Measurements from ENCODE around the gene KIF1C. TPM values are rescaled to one million over a fixed set of nuclear protein-coding genes. Genes with fewer than 3 reads are reported as not detected.

Gene KIF1C
- total RNA-seq, 1 donor from 2014 or later, result 62.3 TPM

GRCh38 chr17:4973256-4974114 lies 24.3 kb upstream of the KIF1C start:
- Mint-ChIP-seq H3K9me3 (no peaks in the 10 kb centered on the region), H3K27me3 (no peaks in the 10 kb centered on the region), H3K36me3 (ENCODE audit: low read depth) (peaks cover 64% of the 10 kb centered on the region), H3K4me3 (no peak overlapping the region), H3K27ac (peak overlapping the region; percentile 18), H3K4me1 (peaks cover 3% of the 10 kb centered on the region)
- intact Hi-C loops (cut with micrococcal nuclease), result no loop called here
- no peak for DNase-seq

- H3K4me3 Mint-ChIP-seq, result no peak overlapping the region
- H3K27me3 Mint-ChIP-seq, result no peaks in the 10 kb centered on the region
- peaks cover 69% of the 10 kb centered on the region for H3K36me3 Mint-ChIP-seq (ENCODE audit: low read depth)
- intact Hi-C loops (cut with micrococcal nuclease), result no loop called here
- DNase-seq, result no peak
- H3K27ac Mint-ChIP-seq, result no peak overlapping the region
- no peaks in the 10 kb centered on the region for H3K9me3 Mint-ChIP-seq
- peaks cover 3% of the 10 kb centered on the region for H3K4me1 Mint-ChIP-seq
Measured at GRCh38 chr17:4974115-4974670, 23.6 kb upstream of the KIF1C start.

GRCh38 chr17:4978726-4979125 lies 19.0 kb upstream of the KIF1C start:
- no peak overlapping the region for H3K4me3 Mint-ChIP-seq
- H3K36me3 Mint-ChIP-seq (ENCODE audit: low read depth), result peaks cover 77% of the 10 kb centered on the region
- intact Hi-C loops (cut with micrococcal nuclease), result no loop called here
- no peak for DNase-seq
- H3K27me3 Mint-ChIP-seq, result no peaks in the 10 kb centered on the region
- peaks cover 21% of the 10 kb centered on the region for H3K4me1 Mint-ChIP-seq
- H3K9me3 Mint-ChIP-seq, result no peaks in the 10 kb centered on the region
- H3K27ac Mint-ChIP-seq, result no peak overlapping the region

- H3K36me3 Mint-ChIP-seq (ENCODE audit: low read depth), result peaks cover 66% of the 10 kb centered on the region
Measured at GRCh38 chr17:4980644-4981216, 17.0 kb upstream of the KIF1C start.

GRCh38 chr17:4982305-4982704 lies 15.4 kb upstream of the KIF1C start:
- DNase-seq, result no peak
- intact Hi-C loops (cut with micrococcal nuclease), result no loop called here
- peaks cover 35% of the 10 kb centered on the region for H3K4me1 Mint-ChIP-seq
- no peak overlapping the region for H3K4me3 Mint-ChIP-seq
- no peaks in the 10 kb centered on the region for H3K9me3 Mint-ChIP-seq
- H3K27ac Mint-ChIP-seq, result no peak overlapping the region
- peaks cover 63% of the 10 kb centered on the region for H3K36me3 Mint-ChIP-seq (ENCODE audit: low read depth)
- H3K27me3 Mint-ChIP-seq, result no peaks in the 10 kb centered on the region

More at GRCh38 chr17:4980644-4981216, 17.0 kb upstream of the KIF1C start:
- Mint-ChIP-seq H3K27me3 (no peaks in the 10 kb centered on the region), H3K4me3 (no peak overlapping the region), H3K4me1 (peaks cover 24% of the 10 kb centered on the region), H3K27ac (peak overlapping the region; percentile 72), H3K9me3 (no peaks in the 10 kb centered on the region)
- intact Hi-C loops (cut with micrococcal nuclease), result loop anchor here (1.0 kb wide), 1 partner anchor 82 kb away; no protein-coding TSS in a partner anchor
- peak; percentile 89 for DNase-seq

GRCh38 chr17:4986403-4986802 lies 11.3 kb upstream of the KIF1C start:
- Mint-ChIP-seq H3K27ac (peak overlapping the region; percentile 93), H3K4me3 (peak overlapping the region; percentile 97), H3K9me3 (no peaks in the 10 kb centered on the region), H3K36me3 (ENCODE audit: low read depth) (peaks cover 43% of the 10 kb centered on the region), H3K4me1 (peaks cover 42% of the 10 kb centered on the region), H3K27me3 (no peaks in the 10 kb centered on the region)
- intact Hi-C loops (cut with micrococcal nuclease), result loop anchor here (2.0 to 5.0 kb wide), 3 partner anchors 39 to 78 kb away; partner anchors contain the start of gene PFN1
- DNase-seq, result peak; percentile 77

- Mint-ChIP-seq H3K27me3 (no peaks in the 10 kb centered on the region), H3K4me1 (peaks cover 45% of the 10 kb centered on the region), H3K4me3 (peak within 1 kb of the TSS; percentile 97), H3K27ac (peak within 1 kb of the TSS; percentile 93), H3K36me3 (ENCODE audit: low read depth) (peaks cover 42% of the 10 kb centered on the region), H3K9me3 (no peaks in the 10 kb centered on the region)
- intact Hi-C loops (cut with micrococcal nuclease), result loop anchor here (1.0 to 5.0 kb wide), 5 partner anchors 10 to 78 kb away; partner anchors contain the start of genes INCA1, KIF1C, PFN1 and SPAG7
- DNase-seq, result peak; percentile 96
Measured at GRCh38 chr17:4986951-4987766, 10.6 kb upstream of the KIF1C start, which contains the start of gene CAMTA2. Gene CAMTA2, minus strand, starts transcription at chr17:4987675. Its CDS starts 1,453 bp downstream, at chr17:4986222.

GRCh38 chr17:4987767-4988567 lies 9.8 kb upstream of the KIF1C start:
- intact Hi-C loops (cut with micrococcal nuclease), result loop anchor here (1.0 to 5.0 kb wide), 5 partner anchors 9 to 79 kb away; partner anchors contain the start of genes INCA1, KIF1C, PFN1 and SPAG7
- Mint-ChIP-seq H3K9me3 (no peaks in the 10 kb centered on the region), H3K27me3 (no peaks in the 10 kb centered on the region), H3K4me1 (peaks cover 43% of the 10 kb centered on the region), H3K27ac (peak overlapping the region; percentile 93), H3K4me3 (peak overlapping the region; percentile 97), H3K36me3 (ENCODE audit: low read depth) (peaks cover 35% of the 10 kb centered on the region)
- peak; percentile 64 for DNase-seq

GRCh38 chr17:4994081-4994595 lies 3.6 kb upstream of the KIF1C start:
- Mint-ChIP-seq H3K27me3 (peaks cover 6% of the 10 kb centered on the region), H3K36me3 (ENCODE audit: low read depth) (peaks cover 15% of the 10 kb centered on the region), H3K27ac (no peak overlapping the region), H3K4me1 (peaks cover 25% of the 10 kb centered on the region), H3K4me3 (no peak overlapping the region), H3K9me3 (no peaks in the 10 kb centered on the region)
- intact Hi-C loops (cut with micrococcal nuclease), result no loop called here
- DNase-seq, result no peak

GRCh38 chr17:4998027-4998731 lies 429 bp downstream of the KIF1C start:
- peaks cover 28% of the 10 kb centered on the region for H3K36me3 Mint-ChIP-seq (ENCODE audit: low read depth)
- intact Hi-C loops (cut with micrococcal nuclease), result no loop called here
- H3K4me3 Mint-ChIP-seq, result peak overlapping the region; percentile 89
- H3K27me3 Mint-ChIP-seq, result peaks cover 6% of the 10 kb centered on the region
- H3K27ac Mint-ChIP-seq, result peak overlapping the region; percentile 82
- DNase-seq, result peak; percentile 67
- peaks cover 23% of the 10 kb centered on the region for H3K4me1 Mint-ChIP-seq
- no peaks in the 10 kb centered on the region for H3K9me3 Mint-ChIP-seq

GRCh38 chr17:4998732-4999429 lies 1.1 kb downstream of the KIF1C start:
- Mint-ChIP-seq H3K4me1 (peaks cover 23% of the 10 kb centered on the region), H3K4me3 (peak overlapping the region; percentile 89), H3K27me3 (peaks cover 6% of the 10 kb centered on the region), H3K36me3 (ENCODE audit: low read depth) (peaks cover 35% of the 10 kb centered on the region), H3K27ac (peak overlapping the region; percentile 82), H3K9me3 (no peaks in the 10 kb centered on the region)
- intact Hi-C loops (cut with micrococcal nuclease), result no loop called here
- DNase-seq, result peak; percentile 66

Measured in activated CD4-positive, alpha-beta T cell treated with anti-CD3 and anti-CD28 coated beads, Interleukin-2, amount 10 ng/mL, durations not matched to agents 24 days and 14 days (primary cell).